Loucy (cell line): ENCODE measurements around the gene CUL9.

ENCODE experiments used
- H2AFZ ChIP-seq: fragments of 200-600 bp; sonication (generic); 2 replicates; pipeline ENCODE4 v1.6.0; 2016; ENCODE audit warnings: antibody characterized with exemption, mild to moderate bottlenecking, low read length, moderate library complexity
- H3F3A ChIP-seq: fragments of 200-600 bp; 2 replicates; pipeline ENCODE4 v1.6.0; 2016; ENCODE audit warnings: antibody characterized with exemption, low read depth, mild to moderate bottlenecking
- H3K27me3 ChIP-seq: fragments of 200-600 bp; sonication (generic); 2 replicates; pipeline ENCODE4 v1.6.1; 2014; ENCODE audit warnings: low read length, mild to moderate bottlenecking; ENCODE audit not compliant: insufficient read depth, poor library complexity, severe bottlenecking
- H3K36me3 ChIP-seq: fragments of 200-600 bp; sonication (generic); 2 replicates; pipeline ENCODE4 v1.6.1; 2016; ENCODE audit warnings: low read length; ENCODE audit not compliant: insufficient read depth
- H3K4me1 ChIP-seq: fragments of 200-600 bp; sonication (generic); 2 replicates; pipeline ENCODE4 v1.5.1; 2014; ENCODE audit warnings: low read length, mild to moderate bottlenecking; ENCODE audit not compliant: insufficient read depth, poor library complexity, severe bottlenecking
- H3K4me2 ChIP-seq: fragments of 200-600 bp; sonication (generic); 2 replicates; pipeline ENCODE4 v1.6.0; 2014; ENCODE audit warnings: antibody characterized with exemption, low read length, low read depth, mild to moderate bottlenecking; ENCODE audit not compliant: poor library complexity, severe bottlenecking
- H3K4me3 ChIP-seq: fragments of 200-600 bp; sonication (generic); 2 replicates; pipeline ENCODE4 v1.5.1; 2014; ENCODE audit warnings: low read length, mild to moderate bottlenecking, mixed read lengths; ENCODE audit not compliant: poor library complexity, severe bottlenecking
- H3K79me2 ChIP-seq: fragments of 200-600 bp; sonication (generic); 2 replicates; pipeline ENCODE4 v1.6.1; 2014; ENCODE audit warnings: low read length; ENCODE audit not compliant: insufficient read depth
- H3K9ac ChIP-seq: fragments of 200-600 bp; sonication (generic); 2 replicates; pipeline ENCODE4 v1.6.0; 2014; ENCODE audit warnings: mild to moderate bottlenecking, low read depth, low read length, moderate library complexity; ENCODE audit not compliant: poor library complexity, severe bottlenecking
- H3K9me2 ChIP-seq: fragments of 200-600 bp; sonication (generic); replicated peaks from 2 replicates; pipeline ENCODE4 v1.6.1; 2016; ENCODE audit warnings: low read depth, low read length, mixed read lengths
- H3K9me3 ChIP-seq: fragments of 200-600 bp; sonication (generic); 2 replicates; pipeline ENCODE4 v1.6.1; 2014; ENCODE audit warnings: mild to moderate bottlenecking, antibody characterized with exemption, low read length, low read depth; ENCODE audit not compliant: insufficient read depth
- H4K20me1 ChIP-seq: fragments of 200-600 bp; sonication (generic); 2 replicates; pipeline ENCODE4 v1.6.0; 2014; ENCODE audit warnings: antibody characterized with exemption, low read length, mild to moderate bottlenecking; ENCODE audit not compliant: insufficient read depth, poor library complexity, severe bottlenecking
- CTCF ChIP-seq: fragments of 200-600 bp; sonication (generic); conservative IDR thresholded peaks from 2 replicates; pipeline ENCODE4 v1.5.1; 2014; ENCODE audit warnings: mild to moderate bottlenecking, antibody characterized with exemption, low read length
- EZH2phosphoT487 ChIP-seq: fragments of 200-600 bp; IDR thresholded peaks from 2 replicates; pipeline ENCODE4 v1.6.1; 2018; ENCODE audit warnings: antibody characterized with exemption, mild to moderate bottlenecking, moderate library complexity, borderline replicate concordance

Gene CUL9

GRCh38 chr6:43199912-43200311 lies 17.9 kb downstream of the CUL9 start:
- Histone ChIP-seq H3K9me3 (no peaks in the 10 kb centered on the region), H3K27me3 (no peaks in the 10 kb centered on the region), H4K20me1 (no peaks in the 10 kb centered on the region), H3K79me2 (no peaks in the 10 kb centered on the region), H3F3A (no peaks in the 10 kb centered on the region), H3K9ac (no peak overlapping the region), H3K4me2 (no peak overlapping the region), H3K4me3 (no peak overlapping the region), H3K4me1 (no peaks in the 10 kb centered on the region), H3K36me3 (peaks cover 7% of the 10 kb centered on the region; the same call in 1 of the 2 replicates), H2AFZ (no peak overlapping the region), H3K9me2 (no peaks in the 10 kb centered on the region)
- TF ChIP-seq CTCF = no peak

- Histone ChIP-seq H3K4me2 (no peak overlapping the region), H3K9me3 (no peaks in the 10 kb centered on the region), H3F3A (no peaks in the 10 kb centered on the region), H3K27me3 (no peaks in the 10 kb centered on the region), H3K4me3 (no peak overlapping the region), H2AFZ (no peak overlapping the region), H3K9me2 (no peaks in the 10 kb centered on the region), H3K36me3 (peaks cover 7% of the 10 kb centered on the region; the same call in 1 of the 2 replicates), H4K20me1 (no peaks in the 10 kb centered on the region), H3K79me2 (no peaks in the 10 kb centered on the region), H3K9ac (no peak overlapping the region), H3K4me1 (no peaks in the 10 kb centered on the region)
- no peak for TF ChIP-seq EZH2phosphoT487
- no peak for TF ChIP-seq CTCF
These were observed 18.5 kb downstream of the CUL9 start for GRCh38 chr6:43200541-43200940.

GRCh38 chr6:43202451-43202850 lies 20.5 kb downstream of the CUL9 start:
- Histone ChIP-seq H3K27me3 (no peaks in the 10 kb centered on the region), H3K4me1 (no peaks in the 10 kb centered on the region), H3K36me3 (peaks cover 3% of the 10 kb centered on the region; the same call in 1 of the 2 replicates), H3K4me3 (no peak overlapping the region), H4K20me1 (no peaks in the 10 kb centered on the region), H3K9me2 (no peaks in the 10 kb centered on the region), H3F3A (no peaks in the 10 kb centered on the region), H2AFZ (no peak overlapping the region), H3K9me3 (no peaks in the 10 kb centered on the region), H3K79me2 (no peaks in the 10 kb centered on the region), H3K9ac (no peak overlapping the region), H3K4me2 (no peak overlapping the region)
- TF ChIP-seq EZH2phosphoT487 (no peak), CTCF (no peak)
